Measurements from ENCODE around the gene GIGYF2.
A peak's percentile ranks its signal among the peaks of the same experiment; 100 is the strongest.

GIGYF2 gene

GRCh38 chr2:232761301-232761907 lies 64.3 kb downstream of the GIGYF2 start:
- H3K79me2 ChIP-seq (ENCODE audit: low read length) = no peaks in the 10 kb centered on the region
- TF ChIP-seq EZH2phosphoT487 (IDR thresholded peaks at IDR 0.05; ENCODE audit: low read depth) = no peak
- peak; percentile 59 for TF ChIP-seq CTCF (IDR thresholded peaks at IDR 0.05; ENCODE audit: low read depth, low read length)
- peaks cover 3% of the 10 kb centered on the region for H3K36me3 ChIP-seq (replicated peaks; ENCODE audit: low read depth, low read length)

GRCh38 chr2:232767866-232768265 lies 70.7 kb downstream of the GIGYF2 start:
- Histone ChIP-seq H3K9me3 (ENCODE audit: insufficient read depth, low read length) (no peaks in the 10 kb centered on the region), H3K4me2 (ENCODE audit: low read length) (no peak overlapping the region), H3K36me3 (replicated peaks; ENCODE audit: low read depth, low read length) (peaks cover 14% of the 10 kb centered on the region), H3K27ac (ENCODE audit: low read length) (no peak overlapping the region), H3K4me1 (ENCODE audit: low read length) (peaks cover 10% of the 10 kb centered on the region), H4K20me1 (ENCODE audit: insufficient read depth, low read length) (no peaks in the 10 kb centered on the region), H3K9ac (ENCODE audit: low read length) (no peak overlapping the region), H3K27me3 (ENCODE audit: low read depth, low read length) (no peaks in the 10 kb centered on the region), H3K4me3 (ENCODE audit: low read length) (no peak overlapping the region), H2AFZ (ENCODE audit: low read depth, low read length) (no peak overlapping the region), H3K79me2 (ENCODE audit: low read length) (no peaks in the 10 kb centered on the region)
- TF ChIP-seq CTCF (IDR thresholded peaks at IDR 0.05; ENCODE audit: low read depth, low read length) = no peak
- no peak for TF ChIP-seq EZH2phosphoT487 (IDR thresholded peaks at IDR 0.05; ENCODE audit: low read depth)

More at GRCh38 chr2:232761301-232761907, 64.3 kb downstream of the GIGYF2 start:
- Histone ChIP-seq H2AFZ (ENCODE audit: low read depth, low read length) (no peak overlapping the region), H3K27ac (ENCODE audit: low read length) (no peak overlapping the region), H3K9me3 (ENCODE audit: insufficient read depth, low read length) (no peaks in the 10 kb centered on the region), H3K27me3 (ENCODE audit: low read depth, low read length) (no peaks in the 10 kb centered on the region), H3K4me3 (ENCODE audit: low read length) (no peak overlapping the region), H3K4me1 (ENCODE audit: low read length) (peaks cover 11% of the 10 kb centered on the region), H4K20me1 (ENCODE audit: insufficient read depth, low read length) (no peaks in the 10 kb centered on the region), H3K9ac (ENCODE audit: low read length) (no peak overlapping the region), H3K4me2 (ENCODE audit: low read length) (no peak overlapping the region)

GRCh38 chr2:232770207-232770606 lies 73.1 kb downstream of the GIGYF2 start:
- Histone ChIP-seq H2AFZ (ENCODE audit: low read depth, low read length) (no peak overlapping the region), H3K4me1 (ENCODE audit: low read length) (peaks cover 24% of the 10 kb centered on the region), H3K27ac (ENCODE audit: low read length) (no peak overlapping the region), H3K4me3 (ENCODE audit: low read length) (no peak overlapping the region), H3K9me3 (ENCODE audit: insufficient read depth, low read length) (no peaks in the 10 kb centered on the region), H3K36me3 (replicated peaks; ENCODE audit: low read depth, low read length) (peaks cover 18% of the 10 kb centered on the region), H3K79me2 (ENCODE audit: low read length) (no peaks in the 10 kb centered on the region; the same call in 1 of the 2 replicates), H3K4me2 (ENCODE audit: low read length) (no peak overlapping the region), H3K9ac (ENCODE audit: low read length) (no peak overlapping the region), H3K27me3 (ENCODE audit: low read depth, low read length) (no peaks in the 10 kb centered on the region), H4K20me1 (ENCODE audit: insufficient read depth, low read length) (no peaks in the 10 kb centered on the region)
- TF ChIP-seq EZH2phosphoT487 (IDR thresholded peaks at IDR 0.05; ENCODE audit: low read depth) (no peak), CTCF (IDR thresholded peaks at IDR 0.05; ENCODE audit: low read depth, low read length) (no peak)

GRCh38 chr2:232771870-232772269 lies 74.7 kb downstream of the GIGYF2 start:
- TF ChIP-seq CTCF (IDR thresholded peaks at IDR 0.05; ENCODE audit: low read depth, low read length) (no peak), EZH2phosphoT487 (IDR thresholded peaks at IDR 0.05; ENCODE audit: low read depth) (no peak)
- no peak overlapping the region for H3K9ac ChIP-seq (ENCODE audit: low read length)
- no peaks in the 10 kb centered on the region for H3K27me3 ChIP-seq (ENCODE audit: low read depth, low read length)
- H2AFZ ChIP-seq (ENCODE audit: low read depth, low read length) = no peak overlapping the region
- no peak overlapping the region for H3K4me3 ChIP-seq (ENCODE audit: low read length)
- no peaks in the 10 kb centered on the region for H3K9me3 ChIP-seq (ENCODE audit: insufficient read depth, low read length)
- no peaks in the 10 kb centered on the region for H4K20me1 ChIP-seq (ENCODE audit: insufficient read depth, low read length)
- H3K79me2 ChIP-seq (ENCODE audit: low read length) = no peaks in the 10 kb centered on the region; the same call in 1 of the 2 replicates
- H3K36me3 ChIP-seq (replicated peaks; ENCODE audit: low read depth, low read length) = peaks cover 18% of the 10 kb centered on the region
- no peak overlapping the region for H3K27ac ChIP-seq (ENCODE audit: low read length)
- H3K4me1 ChIP-seq (ENCODE audit: low read length) = peaks cover 24% of the 10 kb centered on the region
- H3K4me2 ChIP-seq (ENCODE audit: low read length) = no peak overlapping the region

Data from OCI-LY3 (cell line).